Endometrial microvascular endothelial cells (primary cell): ENCODE measurements around the gene TNFRSF17. TPM values are rescaled to one million over a fixed set of nuclear protein-coding genes. Genes with fewer than 3 reads are reported as not detected.
"Not testable (repeated sequence)": the region's sequence is repeated elsewhere in the genome, so short reads cannot be mapped to it uniquely, and the experiment has no call there.

Experiments used
- in situ Hi-C: cut with HindIII; loops from 2 replicates; pipeline ENCODE4 v1.10.0; 2017; ENCODE audit warnings: low sequenced_read_pairs, low pct_unique_long_range_greater_than_20kb; ENCODE audit errors: inconsistent ontology term
- total RNA-seq: library from RNA; depleted of rRNA; stranded (reverse); fragments of >200 nt; gene quantifications from one replicate; pipeline ENCODE4 v1.2.3, GENCODE V29; 2015; ENCODE audit errors: inconsistent ontology term

The TNFRSF17 gene
- total RNA-seq, result not detected

- in situ Hi-C loops, result no loop called here
These were observed at the start of gene TNFRSF17 for GRCh38 chr16:11964761-11965551. TSS of gene TNFRSF17 (plus strand) at chr16:11965210. CDS start at chr16:11965325, 115 bp downstream.

GRCh38 chr16:11915644-11916523, 49.1 kb upstream of the TNFRSF17 start, which contains the start of gene GSPT1:
TSS of gene GSPT1 (minus strand) at chr16:11915956. CDS start at chr16:11915720, 236 bp downstream.
- in situ Hi-C loops, result loop anchor here (25.0 kb wide), 1 partner anchor 96 kb away; no protein-coding TSS in a partner anchor

- in situ Hi-C loops, result loop anchor here (25.0 kb wide), 1 partner anchor 96 kb away; no protein-coding TSS in a partner anchor
These were observed 48.3 kb upstream of the TNFRSF17 start for GRCh38 chr16:11916524-11917285.

- in situ Hi-C loops, result loop anchor here (25.0 kb wide), 1 partner anchor 88 kb away; no protein-coding TSS in a partner anchor
These were observed 41.0 kb upstream of the TNFRSF17 start for GRCh38 chr16:11924046-11924445.

GRCh38 chr16:11927350-11927749, 37.7 kb upstream of the TNFRSF17 start:
- in situ Hi-C loops, result not testable (repeated sequence)

GRCh38 chr16:11941945-11942344, 23.1 kb upstream of the TNFRSF17 start, which contains the start of gene NPIPB2:
TSS of gene NPIPB2 (minus strand) at chr16:11942045. CDS start at chr16:11942045, 0 bp downstream.
- in situ Hi-C loops, result not testable (repeated sequence)

- in situ Hi-C loops, result no loop called here
These were observed 18.6 kb upstream of the TNFRSF17 start for GRCh38 chr16:11946433-11946832.

GRCh38 chr16:11948819-11949218, 16.2 kb upstream of the TNFRSF17 start:
- in situ Hi-C loops, result no loop called here

- in situ Hi-C loops, result no loop called here
These were observed 15.5 kb upstream of the TNFRSF17 start for GRCh38 chr16:11949527-11949926.

GRCh38 chr16:11950388-11950787, 14.6 kb upstream of the TNFRSF17 start:
- in situ Hi-C loops, result no loop called here

- in situ Hi-C loops, result not testable (repeated sequence)
These were observed 11.4 kb upstream of the TNFRSF17 start for GRCh38 chr16:11953576-11953975.

GRCh38 chr16:11955713-11956123, 9.3 kb upstream of the TNFRSF17 start:
- in situ Hi-C loops, result no loop called here

- in situ Hi-C loops, result no loop called here
These were observed 8.5 kb upstream of the TNFRSF17 start for GRCh38 chr16:11956558-11956957.

- in situ Hi-C loops, result no loop called here
These were observed 7.2 kb upstream of the TNFRSF17 start for GRCh38 chr16:11957591-11958395.

- in situ Hi-C loops, result not testable (repeated sequence)
These were observed 2.6 kb upstream of the TNFRSF17 start for GRCh38 chr16:11962457-11962856.

GRCh38 chr16:11962978-11963377, 2.0 kb upstream of the TNFRSF17 start:
- in situ Hi-C loops, result not testable (repeated sequence)

- in situ Hi-C loops, result no loop called here
These were observed 1.3 kb upstream of the TNFRSF17 start for GRCh38 chr16:11963706-11964105.

- in situ Hi-C loops, result no loop called here
These were observed 1.2 kb downstream of the TNFRSF17 start for GRCh38 chr16:11966173-11966572.
